Stomach (tissue), 4 donors: ENCODE measurements around the gene CDC42EP5.

Experiments used
- CTCF ChIP-seq, 7 experiments: fragments of 450-650 bp in 4 of 7; fragments of 200-600 bp in 3 of 7; sonication (generic) in 3 of 7; IDR thresholded peaks; one replicate each; pipeline ENCODE4 v1.5.1; 2016 to 2019; ENCODE audit warnings: antibody characterized with exemption in 7 of 7, control low read depth in 2 of 7, mild to moderate bottlenecking in 1 of 7
- POLR2A ChIP-seq, 4 donors: fragments of 450-650 bp; IDR thresholded peaks; one replicate each; pipeline ENCODE4 v1.6.1; 2016; ENCODE audit warnings: antibody characterized with exemption in 4 of 4, control low read depth in 2 of 4, mild to moderate bottlenecking in 1 of 4, moderate library complexity in 1 of 4

DNA sequence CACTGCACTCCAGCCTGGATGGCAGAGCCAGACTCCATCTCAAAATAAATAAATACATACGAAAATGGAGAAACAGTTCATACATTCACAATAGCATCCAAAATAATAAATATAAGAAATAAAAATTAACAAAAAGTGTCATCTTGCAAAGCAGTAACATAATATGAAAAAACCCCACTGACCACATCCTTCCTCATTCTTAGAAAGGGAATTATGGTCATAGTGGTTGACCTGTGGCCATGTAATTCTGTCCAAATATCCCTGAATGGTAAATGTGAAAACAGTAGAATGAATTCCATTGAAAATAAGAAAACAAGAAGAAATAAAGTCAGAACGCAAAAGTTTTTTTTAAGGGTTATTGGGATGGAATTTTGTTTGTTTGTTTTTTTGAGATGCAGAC is 7.0 kb upstream of the CDC42EP5 start:
- TF ChIP-seq CTCF (IDR thresholded peaks at IDR 0.05) (no peak), POLR2A (IDR thresholded peaks at IDR 0.05) (no peak)
